ENCODE results near the gene TRIM65.

TRIM65 gene

GRCh38 chr17:75896415-75897159 is at the start of gene TRIM65:
TSS of gene TRIM65 (minus strand) at chr17:75896951. CDS start at chr17:75896937, 14 bp downstream.
- DNase-seq: peak; percentile 87

GRCh38 chr17:75945211-75945610 is 48.5 kb upstream of the TRIM65 start:
- DNase-seq: no peak

- no peak for DNase-seq
These were observed 46.7 kb upstream of the TRIM65 start for GRCh38 chr17:75943491-75943890.

GRCh38 chr17:75942473-75942872 is 45.7 kb upstream of the TRIM65 start:
- no peak for DNase-seq

GRCh38 chr17:75941442-75941819 is 44.7 kb upstream of the TRIM65 start:
- DNase-seq: no peak

- DNase-seq: peak; percentile 90
These were observed 44.1 kb upstream of the TRIM65 start, which contains the start of gene FBF1 for GRCh38 chr17:75940727-75941441. TSS of gene FBF1 (minus strand) at chr17:75941042. CDS start at chr17:75938149, 2,893 bp downstream.

- DNase-seq: no peak
These were observed 40.9 kb upstream of the TRIM65 start for GRCh38 chr17:75937652-75938051.

- no peak for DNase-seq
These were observed 37.1 kb upstream of the TRIM65 start for GRCh38 chr17:75933808-75934207.

GRCh38 chr17:75932852-75933251 is 36.1 kb upstream of the TRIM65 start:
- DNase-seq: no peak

GRCh38 chr17:75931062-75931461 is 34.3 kb upstream of the TRIM65 start:
- DNase-seq: no peak

- DNase-seq: peak; percentile 23
These were observed 30.7 kb upstream of the TRIM65 start for GRCh38 chr17:75927286-75927922.

GRCh38 chr17:75926456-75926855 is 29.7 kb upstream of the TRIM65 start:
- no peak for DNase-seq

GRCh38 chr17:75925912-75926311 is 29.2 kb upstream of the TRIM65 start:
- no peak for DNase-seq

GRCh38 chr17:75925103-75925502 is 28.4 kb upstream of the TRIM65 start:
- DNase-seq: no peak

GRCh38 chr17:75922963-75923874 is 26.5 kb upstream of the TRIM65 start:
- no peak for DNase-seq

- no peak for DNase-seq
These were observed 25.6 kb upstream of the TRIM65 start for GRCh38 chr17:75922173-75922961.

- DNase-seq: no peak
These were observed 24.8 kb upstream of the TRIM65 start for GRCh38 chr17:75921596-75921995.

- no peak for DNase-seq
These were observed 23.4 kb upstream of the TRIM65 start for GRCh38 chr17:75920045-75920560.

- no peak for DNase-seq
These were observed 22.9 kb upstream of the TRIM65 start for GRCh38 chr17:75919611-75920010.

- no peak for DNase-seq
These were observed 21.2 kb upstream of the TRIM65 start for GRCh38 chr17:75917917-75918445.
